ENCODE data around the gene SLC22A16. TPM values are rescaled to one million over a fixed set of nuclear protein-coding genes. Genes with fewer than 3 reads are reported as not detected.

Gene SLC22A16
- total and polyA plus RNA-seq, 2 of the 8 experiments (the other 6 are each of a cell fraction or from before 2014, with no cell fraction given): not detected

- CTCF ChIA-PET (ENCODE audit: partially characterized antibody): interaction anchor here (0.6 to 1.2 kb wide), 4 partner anchors 11 to 151 kb away, joined by 3 to 6 read pairs (median 6); no protein-coding TSS in a partner anchor
- TF ChIP-seq TBP (IDR thresholded peaks at IDR 0.05; ENCODE audit: low read depth, low read length): no peak
- no peak for TF ChIP-seq RNF2 (IDR thresholded peaks at IDR 0.05; ENCODE audit: borderline replicate concordance, low read depth, low read length, missing control alignments, poor library complexity, severe bottlenecking)
- no peak for TF ChIP-seq SP2 (IDR thresholded peaks at IDR 0.05; ENCODE audit: low read length)
- TF ChIP-seq FOSL1 (IDR thresholded peaks at IDR 0.05; ENCODE audit: insufficient read depth, low read depth, low read length): no peak
- TF ChIP-seq POLR2AphosphoS5 (IDR thresholded peaks at IDR 0.05; ENCODE audit: low read depth, low read length): no peak
- no peak for TF ChIP-seq RAD21 (IDR thresholded peaks at IDR 0.05 in 1 of 2, conservative IDR thresholded peaks at IDR 0.05 in 1 of 2; ENCODE audit: low read depth in 2 of 2, low read length in 2 of 2)
- TF ChIP-seq EGR1 (IDR thresholded peaks at IDR 0.05; ENCODE audit: borderline replicate concordance, low read depth, low read length): no peak
- no peak for TF ChIP-seq CHD2 (IDR thresholded peaks at IDR 0.05; ENCODE audit: low read length)
- no peak for TF ChIP-seq POU5F1 (IDR thresholded peaks at IDR 0.05; ENCODE audit: low read depth, low read length)
- no peak for TF ChIP-seq SIX5 (IDR thresholded peaks at IDR 0.05; ENCODE audit: low read depth, low read length)
- TF ChIP-seq ASH2L (IDR thresholded peaks at IDR 0.05; ENCODE audit: low read length): no peak
- TF ChIP-seq CHD1 (IDR thresholded peaks at IDR 0.05; ENCODE audit: low read depth, low read length): no peak
- no peak for TF ChIP-seq CTBP2 (IDR thresholded peaks at IDR 0.05; ENCODE audit: borderline replicate concordance, insufficient read depth, insufficient read length, low read length)
Observed at GRCh38 chr6:110467566-110468140, 8.8 kb downstream of the SLC22A16 start.

More at GRCh38 chr6:110467566-110468140, 8.8 kb downstream of the SLC22A16 start:
- H3K27me3 ChIP-seq (replicated peaks in 1 of 4; ENCODE audit: control insufficient read depth in 3 of 4, extremely low read depth in 1 of 4, insufficient read depth in 3 of 4, low read length in 3 of 4): no peaks in the 10 kb centered on the region
- no peaks in the 10 kb centered on the region; a peak in 1 of 4 replicates for H3K9me3 ChIP-seq (ENCODE audit: insufficient read depth in 2 of 2, low read depth in 1 of 2, low read length in 1 of 2)
- no peak overlapping the region for H3K56ac ChIP-seq (replicated peaks; ENCODE audit: insufficient read length, low read depth, low read length)
- H2BK15ac ChIP-seq (ENCODE audit: low read length): no peak overlapping the region
- H2AK5ac ChIP-seq (ENCODE audit: low read depth, low read length): no peak overlapping the region
- no peaks in the 10 kb centered on the region; a peak in 1 of 4 replicates for H3K79me2 ChIP-seq (ENCODE audit: control insufficient read depth in 1 of 2, insufficient read depth in 2 of 2, low read length in 2 of 2)
- no peak overlapping the region for H3K4ac ChIP-seq (replicated peaks; ENCODE audit: insufficient read length, low read depth, low read length)
- H2BK12ac ChIP-seq (ENCODE audit: low read depth, low read length): no peak overlapping the region
- no peak overlapping the region for H3K23ac ChIP-seq (ENCODE audit: insufficient read length)
- H3K27ac ChIP-seq (ENCODE audit: low read depth, low read length): no peak overlapping the region
- H3K4me3 ChIP-seq (ENCODE audit: extremely low read depth in 1 of 4, insufficient read depth in 2 of 4, low read depth in 3 of 4, low read length in 4 of 4): no peak overlapping the region
- no peak overlapping the region for H2BK5ac ChIP-seq (ENCODE audit: low read depth, low read length)
- no peaks in the 10 kb centered on the region for H3K79me1 ChIP-seq (ENCODE audit: low read depth, low read length)
- H2BK120ac ChIP-seq (replicated peaks; ENCODE audit: low read depth, low read length): no peak overlapping the region
- no peaks in the 10 kb centered on the region for H4K20me1 ChIP-seq (replicated peaks in 1 of 2; ENCODE audit: control insufficient read depth in 1 of 2, insufficient read depth in 2 of 2, low read length in 2 of 2)
- H3K23me2 ChIP-seq (ENCODE audit: low read depth, low read length): no peaks in the 10 kb centered on the region
- WGBS, 2 experiments (ENCODE audit: extremely low coverage in 1 of 2, insufficient coverage in 1 of 2, insufficient read length in 1 of 2, insufficient replicate concordance in 2 of 2, low coverage in 1 of 2, low lambda C conversion rate in 2 of 2, missing lambda C conversion rate in 1 of 2): 88% methylated on average over 1 of the region's 1 CpG; no CpG with 5 or more reads in 1 of the 2 experiments
- H4K8ac ChIP-seq (ENCODE audit: extremely low read depth, insufficient read depth, low read length): no peak overlapping the region
- FAIRE-seq (no peak), DNase-seq (ENCODE audit: low read depth in 1 of 2, low spot score in 2 of 2) (peak in 1 of 2 experiments; percentile 6)
- H4K91ac ChIP-seq (replicated peaks; ENCODE audit: insufficient read length, low read length): no peak overlapping the region
- H3K4me2 ChIP-seq (ENCODE audit: insufficient read depth in 1 of 2, low read depth in 2 of 2, low read length in 2 of 2): no peak overlapping the region
- H4K5ac ChIP-seq (ENCODE audit: insufficient read length, low read depth, low read length): no peak overlapping the region
- no peaks in the 10 kb centered on the region for H3K4me1 ChIP-seq (replicated peaks in 1 of 4; ENCODE audit: control insufficient read depth in 3 of 4, insufficient read depth in 4 of 4, low read length in 3 of 4)
- no peak overlapping the region for H2AFZ ChIP-seq (ENCODE audit: low read length)
- no peak overlapping the region for H3K18ac ChIP-seq (ENCODE audit: extremely low read depth, low read length)
- no peak overlapping the region for H3K14ac ChIP-seq (ENCODE audit: insufficient read length)
- no peak overlapping the region for H3K9ac ChIP-seq (replicated peaks in 1 of 4; ENCODE audit: extremely low read depth in 1 of 4, low read depth in 3 of 4, low read length in 3 of 4)
- no peaks in the 10 kb centered on the region for H3K36me3 ChIP-seq (ENCODE audit: control insufficient read depth in 2 of 4, insufficient read depth in 4 of 4, low read length in 3 of 4)
- POLR2A ChIA-PET (ENCODE audit: partially characterized antibody): no interaction called here
- H2BK20ac ChIP-seq (ENCODE audit: low read length): no peak overlapping the region
